GM12864 (cell line): Measurements from ENCODE around the gene SLFN12L.
"Not testable (repeated sequence)": the region's sequence is repeated elsewhere in the genome, so short reads cannot be mapped to it uniquely, and the experiment has no call there.

Experiments used
- DNase-seq: peaks from one replicate; pipeline ENCODE4 v3.0.0-alpha.2; 2011; ENCODE audit warnings: low read depth
- H3K4me3 ChIP-seq: 2 replicates; pipeline ENCODE4 v1.5.1; 2011; ENCODE audit warnings: mild to moderate bottlenecking, low read depth, low read length, control low read depth
- CTCF ChIP-seq: IDR thresholded peaks from 2 replicates; pipeline ENCODE4 v1.5.1; 2011; ENCODE audit warnings: low read depth, mild to moderate bottlenecking, moderate library complexity, low read length, control low read depth, inconsistent platforms; ENCODE audit errors: missing control alignments

The SLFN12L gene

DNA sequence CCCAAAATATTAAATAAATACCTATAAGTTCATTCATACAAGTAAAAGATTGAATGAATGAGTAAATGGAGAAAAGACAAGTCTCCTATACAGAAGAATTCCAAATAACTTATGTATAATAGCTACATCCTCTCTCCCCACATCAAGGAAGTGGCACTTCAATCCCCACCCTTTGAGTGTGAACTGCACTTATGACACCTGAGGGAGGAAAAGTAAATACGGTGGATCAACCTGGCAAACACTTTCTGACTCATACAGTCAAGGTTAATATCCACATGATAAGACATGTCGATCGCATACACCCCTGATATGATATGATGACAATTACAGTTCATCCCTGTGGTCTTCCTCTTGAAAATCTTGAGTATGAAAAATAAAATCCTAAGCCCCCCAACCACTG, 18.0 kb downstream of the SLFN12L start:
- no peak overlapping the region for H3K4me3 ChIP-seq
- no peak for DNase-seq
- no peak for TF ChIP-seq CTCF

- DNase-seq, H3K4me3 ChIP-seq: not testable (repeated sequence)
Observed at GRCh38 chr17:35518431-35518830, 19.0 kb downstream of the SLFN12L start.

- no peak for TF ChIP-seq CTCF
- DNase-seq: no peak
- no peak overlapping the region for H3K4me3 ChIP-seq
Observed at GRCh38 chr17:35515027-35515426, 22.5 kb downstream of the SLFN12L start.

DNA sequence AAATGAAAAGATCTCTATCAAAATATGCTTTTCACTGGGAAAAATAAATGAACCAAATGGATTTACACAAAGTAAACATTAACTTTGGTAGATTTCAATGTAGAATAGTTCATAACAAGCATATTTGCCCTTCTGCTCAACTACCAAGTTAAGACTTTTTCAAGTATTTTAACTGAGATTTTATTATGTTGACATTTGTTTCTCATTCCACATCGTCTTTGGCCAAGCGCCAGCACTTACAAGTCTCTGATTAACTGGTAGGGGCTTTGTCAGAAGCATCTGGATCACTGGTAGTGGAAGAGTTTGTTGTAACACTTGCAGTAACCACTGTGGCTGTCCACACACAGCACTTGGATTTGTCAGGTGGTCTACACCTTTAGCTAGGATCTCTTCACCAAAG, 22.9 kb downstream of the SLFN12L start:
- TF ChIP-seq CTCF: no peak
- no peak for DNase-seq
- H3K4me3 ChIP-seq: no peak overlapping the region

DNA sequence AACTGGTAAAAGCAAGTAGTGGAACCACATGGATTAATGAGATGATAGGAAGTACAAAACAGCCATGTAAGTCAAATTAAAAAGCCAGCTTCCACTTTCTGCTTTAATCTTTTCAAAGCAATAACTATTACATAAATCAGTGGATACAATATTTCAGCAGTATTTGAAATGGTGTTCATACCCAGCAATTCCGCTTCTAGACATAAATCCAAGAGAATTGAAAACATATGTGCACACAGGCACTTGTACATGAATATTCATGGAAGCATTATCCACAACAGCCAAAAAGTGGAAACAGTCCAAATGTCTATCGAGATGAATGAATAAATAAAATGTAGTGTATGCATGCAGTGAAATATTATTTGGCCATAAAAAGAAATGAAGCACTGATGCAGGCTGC, 27.4 kb downstream of the SLFN12L start:
- no peak for DNase-seq
- TF ChIP-seq CTCF: no peak
- no peak overlapping the region for H3K4me3 ChIP-seq

DNA sequence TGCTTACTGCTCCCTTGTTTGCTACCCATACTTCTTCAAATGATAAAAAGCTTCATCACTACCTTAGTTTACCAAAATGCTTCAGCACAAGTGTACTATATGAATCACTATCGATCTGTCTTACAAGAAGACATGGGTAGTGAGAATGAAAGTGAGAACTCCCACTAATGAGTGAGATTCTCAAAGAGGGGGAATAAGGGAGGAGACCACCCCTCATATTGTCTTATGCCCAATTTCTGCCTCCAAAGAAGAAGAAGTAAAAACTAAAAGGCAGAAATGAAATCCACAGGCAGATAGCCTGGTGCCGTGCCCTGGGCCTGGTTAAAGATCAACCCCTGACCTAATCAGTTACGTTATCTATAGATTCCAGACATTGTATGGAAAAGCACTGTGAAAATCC, 29.8 kb downstream of the SLFN12L start:
- DNase-seq, H3K4me3 ChIP-seq: not testable (repeated sequence)

DNA sequence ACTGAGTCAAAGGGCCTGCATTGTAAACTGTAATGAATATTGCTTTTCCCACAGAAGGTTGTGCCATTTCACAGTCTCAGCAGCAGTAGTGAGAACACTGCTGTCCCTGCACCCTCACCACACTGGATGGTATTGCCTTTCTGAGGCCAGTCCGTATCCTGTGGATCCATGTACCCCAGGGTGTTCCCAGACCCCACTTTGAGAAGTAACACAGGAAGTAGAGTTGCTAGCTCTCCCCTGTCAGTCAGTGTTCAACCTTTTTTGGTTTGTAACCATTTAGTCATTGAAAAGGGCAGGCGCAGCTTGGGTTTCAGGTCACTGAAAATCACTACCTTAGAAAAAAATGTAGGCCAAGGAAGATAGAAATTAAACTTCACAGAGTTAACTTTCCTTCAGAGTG, 37.9 kb downstream of the SLFN12L start:
- no peak overlapping the region for H3K4me3 ChIP-seq
- DNase-seq: no peak
- TF ChIP-seq CTCF: no peak

GRCh38 chr17:35498448-35499178, 38.9 kb downstream of the SLFN12L start:
- H3K4me3 ChIP-seq: no peak overlapping the region
- TF ChIP-seq CTCF: no peak
- DNase-seq: no peak
